ENCODE data around the gene TRH.

DNA sequence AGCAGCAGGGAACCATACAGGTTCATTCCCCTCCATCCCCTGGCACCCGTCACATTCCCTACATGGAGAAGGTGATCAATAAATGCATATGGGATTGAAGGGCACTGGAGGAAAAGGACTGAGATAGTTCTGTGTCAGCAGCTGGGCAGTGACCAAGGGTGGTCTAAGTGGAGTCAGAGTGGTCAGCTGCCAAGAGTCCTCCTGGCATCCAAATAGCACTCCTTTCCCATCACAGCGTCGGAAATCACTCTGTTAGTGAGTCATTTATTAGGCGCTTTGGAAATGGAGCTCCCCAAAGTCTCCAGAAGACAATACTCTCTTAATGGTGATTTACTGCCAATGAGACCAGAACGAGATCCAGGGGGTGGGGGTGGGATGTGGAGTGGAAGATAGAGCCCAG, 6.8 kb upstream of the TRH start:
- TF ChIP-seq, protein P1, sequence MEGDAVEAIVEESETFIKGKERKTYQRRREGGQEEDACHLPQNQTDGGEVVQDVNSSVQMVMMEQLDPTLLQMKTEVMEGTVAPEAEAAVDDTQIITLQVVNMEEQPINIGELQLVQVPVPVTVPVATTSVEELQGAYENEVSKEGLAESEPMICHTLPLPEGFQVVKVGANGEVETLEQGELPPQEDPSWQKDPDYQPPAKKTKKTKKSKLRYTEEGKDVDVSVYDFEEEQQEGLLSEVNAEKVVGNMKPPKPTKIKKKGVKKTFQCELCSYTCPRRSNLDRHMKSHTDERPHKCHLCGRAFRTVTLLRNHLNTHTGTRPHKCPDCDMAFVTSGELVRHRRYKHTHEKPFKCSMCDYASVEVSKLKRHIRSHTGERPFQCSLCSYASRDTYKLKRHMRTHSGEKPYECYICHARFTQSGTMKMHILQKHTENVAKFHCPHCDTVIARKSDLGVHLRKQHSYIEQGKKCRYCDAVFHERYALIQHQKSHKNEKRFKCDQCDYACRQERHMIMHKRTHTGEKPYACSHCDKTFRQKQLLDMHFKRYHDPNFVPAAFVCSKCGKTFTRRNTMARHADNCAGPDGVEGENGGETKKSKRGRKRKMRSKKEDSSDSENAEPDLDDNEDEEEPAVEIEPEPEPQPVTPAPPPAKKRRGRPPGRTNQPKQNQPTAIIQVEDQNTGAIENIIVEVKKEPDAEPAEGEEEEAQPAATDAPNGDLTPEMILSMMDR (IDR thresholded peaks at IDR 0.05), result no peak
- TF ChIP-seq EP300 (IDR thresholded peaks at IDR 0.05), result no peak
